PFSK-1 (cell line): ENCODE results near the gene TRIM9.

Experiments used
- FOXP2 ChIP-seq: optimal IDR thresholded peaks from 2 replicates; pipeline ENCODE3; 2011; ENCODE audit warnings: borderline replicate concordance, control low read depth, inconsistent platforms; ENCODE audit not compliant: insufficient read depth; ENCODE audit errors: extremely low read length, extremely low read depth
- POLR2AphosphoS5 ChIP-seq: IDR thresholded peaks from 2 replicates; pipeline ENCODE4 v1.6.1; 2012; ENCODE audit warnings: low read depth, mild to moderate bottlenecking, control low read depth, low read length, moderate library complexity
- REST ChIP-seq, 2 experiments: IDR thresholded peaks; 2 replicates each; pipeline versions ENCODE4 v1.6.1 to v1.8.0; 2011 to 2012; ENCODE audit warnings: low read depth in 2 of 2, low read length in 2 of 2, control low read depth in 1 of 2, inconsistent platforms in 1 of 2, mild to moderate bottlenecking in 1 of 2, moderate library complexity in 1 of 2; ENCODE audit not compliant: insufficient read depth in 1 of 2
- SIN3A ChIP-seq: IDR thresholded peaks from 2 replicates; pipeline ENCODE4 v1.6.1; 2012; ENCODE audit warnings: mild to moderate bottlenecking, low read length, moderate library complexity, borderline replicate concordance; ENCODE audit not compliant: insufficient read depth
- TAF1 ChIP-seq: IDR thresholded peaks from 2 replicates; pipeline ENCODE4 v1.6.1; 2012; ENCODE audit warnings: low read length, control low read depth, borderline replicate concordance; ENCODE audit not compliant: insufficient read depth

The TRIM9 gene

GRCh38 chr14:51019089-51019488 is 75.8 kb downstream of the TRIM9 start:
- TF ChIP-seq TAF1 (no peak), POLR2AphosphoS5 (no peak), SIN3A (no peak), REST (IDR thresholded peaks at IDR 0.05; ENCODE audit: insufficient read depth in 1 of 2, low read depth in 2 of 2, low read length in 2 of 2) (no peak), FOXP2 (no peak)

- TF ChIP-seq TAF1 (no peak), FOXP2 (no peak), POLR2AphosphoS5 (no peak), SIN3A (no peak), REST (IDR thresholded peaks at IDR 0.05; ENCODE audit: insufficient read depth in 1 of 2, low read depth in 2 of 2, low read length in 2 of 2) (no peak)
Measured at GRCh38 chr14:51018521-51018920, 76.4 kb downstream of the TRIM9 start.

- TF ChIP-seq TAF1 (no peak), POLR2AphosphoS5 (no peak), FOXP2 (no peak), REST (IDR thresholded peaks at IDR 0.05; ENCODE audit: insufficient read depth in 1 of 2, low read depth in 2 of 2, low read length in 2 of 2) (no peak), SIN3A (no peak)
Measured at GRCh38 chr14:51014625-51015024, 80.3 kb downstream of the TRIM9 start.

- TF ChIP-seq FOXP2: no peak
- no peak for TF ChIP-seq SIN3A
- no peak for TF ChIP-seq TAF1
- no peak for TF ChIP-seq REST (IDR thresholded peaks at IDR 0.05; ENCODE audit: insufficient read depth in 1 of 2, low read depth in 2 of 2, low read length in 2 of 2)
- no peak for TF ChIP-seq POLR2AphosphoS5
Measured at GRCh38 chr14:51014086-51014485, 80.8 kb downstream of the TRIM9 start.

GRCh38 chr14:51012055-51012454 is 82.8 kb downstream of the TRIM9 start:
- no peak for TF ChIP-seq SIN3A
- no peak for TF ChIP-seq TAF1
- no peak for TF ChIP-seq POLR2AphosphoS5
- no peak for TF ChIP-seq FOXP2
- no peak for TF ChIP-seq REST (IDR thresholded peaks at IDR 0.05; ENCODE audit: insufficient read depth in 1 of 2, low read depth in 2 of 2, low read length in 2 of 2)
